HG03060 (cell line): ENCODE data around the gene AMIGO1.

Experiments
- ATAC-seq: cut with Tn5 transposase; IDR thresholded peaks from one replicate; pipeline ENCODE4 v1.9.1; 2021; ENCODE audit warnings: low read depth, moderate number of reproducible peaks; ENCODE audit not compliant: unreplicated experiment

The AMIGO1 gene

GRCh38 chr1:109508001-109508872 is 1.3 kb downstream of the AMIGO1 start:
- no peak for ATAC-seq

GRCh38 chr1:109504974-109505373 is 4.6 kb downstream of the AMIGO1 start:
- ATAC-seq, result no peak

- no peak for ATAC-seq
These were observed 5.6 kb downstream of the AMIGO1 start for GRCh38 chr1:109503935-109504334.

GRCh38 chr1:109502364-109502851 is 7.1 kb downstream of the AMIGO1 start:
- ATAC-seq, result no peak

GRCh38 chr1:109501644-109502363 is 7.7 kb downstream of the AMIGO1 start:
- no peak for ATAC-seq

- ATAC-seq, result no peak
These were observed 8.6 kb downstream of the AMIGO1 start for GRCh38 chr1:109500941-109501381.

- no peak for ATAC-seq
These were observed 9.6 kb downstream of the AMIGO1 start for GRCh38 chr1:109499661-109500536.

- no peak for ATAC-seq
These were observed 10.4 kb downstream of the AMIGO1 start for GRCh38 chr1:109499081-109499480.

- ATAC-seq, result no peak
These were observed 11.2 kb downstream of the AMIGO1 start for GRCh38 chr1:109498161-109498801.

- ATAC-seq, result no peak
These were observed 11.9 kb downstream of the AMIGO1 start for GRCh38 chr1:109497449-109498160.

GRCh38 chr1:109495738-109496137 is 13.8 kb downstream of the AMIGO1 start:
- ATAC-seq, result no peak

- peak; percentile 52 for ATAC-seq
These were observed 15.6 kb downstream of the AMIGO1 start, which contains the start of gene CYB561D1 for GRCh38 chr1:109493805-109494539. Gene CYB561D1, plus strand, starts transcription at chr1:109494094. Its CDS starts 46 bp downstream, at chr1:109494140.

GRCh38 chr1:109493227-109493626 is 16.3 kb downstream of the AMIGO1 start:
- no peak for ATAC-seq

- no peak for ATAC-seq
These were observed 16.7 kb downstream of the AMIGO1 start for GRCh38 chr1:109492779-109493178.

GRCh38 chr1:109491372-109491771 is 18.2 kb downstream of the AMIGO1 start:
- ATAC-seq, result no peak

- no peak for ATAC-seq
These were observed 18.6 kb downstream of the AMIGO1 start for GRCh38 chr1:109490934-109491302.

- no peak for ATAC-seq
These were observed 19.2 kb downstream of the AMIGO1 start for GRCh38 chr1:109490029-109490933.

GRCh38 chr1:109488696-109489095 is 20.8 kb downstream of the AMIGO1 start:
- no peak for ATAC-seq
